IPS DF 6.9 (cell line): ENCODE results near the gene MYO1D.

Experiments
- DNase-seq: peaks from one replicate; pipeline ENCODE4 v3.0.0-alpha.2; 2013; ENCODE audit warnings: low read depth, low spot score
- H3K27ac ChIP-seq: one replicate; pipeline ENCODE4 v1.5.1; 2013; ENCODE audit warnings: low read length, control low read depth
- H3K27me3 ChIP-seq: 2 replicates; pipeline ENCODE4 v1.6.1; 2013; ENCODE audit warnings: mild to moderate bottlenecking, low read length; ENCODE audit not compliant: control insufficient read depth, insufficient read depth
- H3K36me3 ChIP-seq: 2 replicates; pipeline ENCODE4 v1.6.1; 2013; ENCODE audit warnings: low read length; ENCODE audit not compliant: control insufficient read depth, insufficient read depth
- H3K4me1 ChIP-seq: 2 replicates; pipeline ENCODE4 v1.6.1; 2013; ENCODE audit warnings: low read length; ENCODE audit not compliant: control insufficient read depth, insufficient read depth
- H3K4me3 ChIP-seq: 2 replicates; pipeline ENCODE4 v1.5.1; 2013; ENCODE audit warnings: mild to moderate bottlenecking, low read length
- H3K9me3 ChIP-seq: 2 replicates; pipeline ENCODE4 v1.6.1; 2013; ENCODE audit warnings: low read length, inconsistent platforms; ENCODE audit not compliant: control insufficient read depth, insufficient read depth
- WGBS: extraction: QIAGEN DNeasy Blood & Tissue Kit; methylation state at CpG from one replicate; pipeline ENCODE4 v1.1.7; 2013; ENCODE audit warnings: mixed read lengths, missing lambda C conversion rate; ENCODE audit not compliant: insufficient read length, insufficient coverage; 5-methylcytosine and 5-hydroxymethylcytosine counted together

MYO1D gene

DNA sequence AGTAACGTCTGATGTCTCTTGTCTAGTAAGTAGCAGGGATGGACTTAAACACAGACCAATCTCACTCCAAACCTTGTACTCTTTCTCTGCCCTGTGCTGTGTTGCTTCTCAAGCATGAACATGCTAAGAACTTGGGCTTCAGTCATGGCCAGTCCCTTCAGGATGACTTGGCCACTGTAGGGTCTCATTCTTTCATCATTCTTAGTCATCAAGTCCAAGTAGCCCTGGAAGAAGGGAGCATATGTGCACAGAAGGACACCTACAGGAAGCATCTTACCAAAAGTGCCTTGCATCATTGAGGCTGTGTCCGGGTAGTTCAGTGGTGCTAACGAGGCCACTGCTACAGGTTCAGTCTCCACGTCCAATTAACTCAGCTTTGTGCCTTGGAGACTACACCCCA lies 309.4 kb downstream of the MYO1D start:
- no peaks in the 10 kb centered on the region for H3K4me1 ChIP-seq
- H3K9me3 ChIP-seq = no peaks in the 10 kb centered on the region
- H3K27me3 ChIP-seq = no peaks in the 10 kb centered on the region
- no peak for DNase-seq
- WGBS = no CpG with 5 or more reads among the region's 4 CpGs
- H3K4me3 ChIP-seq = no peak overlapping the region
- no peaks in the 10 kb centered on the region for H3K36me3 ChIP-seq
- H3K27ac ChIP-seq = no peak overlapping the region

DNA sequence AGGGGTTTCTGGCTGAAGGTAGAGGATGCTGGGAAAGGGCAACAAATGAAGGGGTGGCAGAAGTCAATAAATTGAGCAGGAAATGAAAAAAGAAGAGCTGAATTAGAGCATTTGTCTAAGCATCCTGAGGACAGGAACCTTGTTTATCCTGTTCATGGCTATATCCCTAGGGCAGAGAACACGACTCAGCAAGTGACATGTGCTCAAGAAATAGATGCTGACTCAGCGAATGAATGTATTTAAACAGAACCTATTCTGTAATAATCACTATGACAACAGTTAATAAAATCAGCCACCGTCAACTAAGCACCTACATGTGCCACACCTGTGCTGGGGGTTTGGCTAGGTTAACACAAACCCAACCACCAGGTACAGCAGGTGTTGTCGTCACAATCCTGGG lies 309.8 kb downstream of the MYO1D start:
- no peaks in the 10 kb centered on the region for H3K9me3 ChIP-seq
- H3K4me1 ChIP-seq = no peaks in the 10 kb centered on the region
- no peak for DNase-seq
- WGBS = no CpG with 5 or more reads among the region's 4 CpGs
- no peaks in the 10 kb centered on the region for H3K27me3 ChIP-seq
- H3K4me3 ChIP-seq = no peak overlapping the region
- no peaks in the 10 kb centered on the region for H3K36me3 ChIP-seq
- H3K27ac ChIP-seq = no peak overlapping the region

DNA sequence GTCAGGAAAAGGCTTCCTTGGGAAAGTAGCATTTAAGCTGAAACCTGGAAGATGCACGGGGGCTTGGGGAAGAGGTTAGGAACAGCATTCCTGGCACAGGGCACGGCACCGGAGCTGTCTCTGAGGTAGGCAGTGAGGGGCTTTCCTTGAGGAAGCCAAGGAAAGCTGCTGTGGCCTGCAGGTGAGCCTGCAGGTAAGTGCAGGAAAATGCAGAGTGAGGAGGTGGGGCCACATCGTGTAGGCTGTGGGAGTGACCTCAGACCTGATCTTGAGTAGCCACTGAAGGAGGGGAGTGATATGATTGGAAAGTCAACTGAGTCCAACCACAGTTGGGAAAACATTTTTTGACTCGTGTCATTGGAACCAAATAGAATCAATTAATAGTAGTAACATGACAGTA lies 310.6 kb downstream of the MYO1D start:
- H3K9me3 ChIP-seq = no peaks in the 10 kb centered on the region
- H3K27me3 ChIP-seq = no peaks in the 10 kb centered on the region
- no peaks in the 10 kb centered on the region for H3K4me1 ChIP-seq
- H3K4me3 ChIP-seq = no peak overlapping the region
- no peak overlapping the region for H3K27ac ChIP-seq
- no peaks in the 10 kb centered on the region for H3K36me3 ChIP-seq
- WGBS = no CpG with 5 or more reads among the region's 5 CpGs
- no peak for DNase-seq

DNA sequence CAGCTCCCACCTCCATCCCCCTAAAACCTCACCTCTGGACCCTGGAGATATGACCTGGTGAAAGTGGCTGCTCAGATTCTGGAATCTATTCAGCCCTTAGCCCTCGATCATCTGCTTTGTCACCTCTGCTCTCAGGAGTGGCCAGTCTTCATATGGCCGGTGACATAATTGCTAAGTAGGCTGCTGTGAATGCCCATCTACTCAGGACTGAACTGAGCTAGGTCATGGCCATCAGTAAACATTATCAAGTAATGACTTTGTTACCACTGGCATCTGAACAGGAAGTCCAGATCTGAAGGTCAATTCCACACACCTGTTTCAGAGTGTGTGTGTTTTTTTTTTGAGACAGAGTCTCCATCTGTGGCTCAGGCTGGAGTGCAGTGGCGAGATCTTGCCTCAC lies 311.5 kb downstream of the MYO1D start:
- Histone ChIP-seq H3K36me3 (no peaks in the 10 kb centered on the region), H3K27me3 (no peaks in the 10 kb centered on the region), H3K27ac (no peak overlapping the region), H3K4me3 (no peak overlapping the region), H3K9me3 (no peaks in the 10 kb centered on the region), H3K4me1 (no peaks in the 10 kb centered on the region)
- no peak for DNase-seq
- WGBS = no CpG with 5 or more reads among the region's 3 CpGs

DNA sequence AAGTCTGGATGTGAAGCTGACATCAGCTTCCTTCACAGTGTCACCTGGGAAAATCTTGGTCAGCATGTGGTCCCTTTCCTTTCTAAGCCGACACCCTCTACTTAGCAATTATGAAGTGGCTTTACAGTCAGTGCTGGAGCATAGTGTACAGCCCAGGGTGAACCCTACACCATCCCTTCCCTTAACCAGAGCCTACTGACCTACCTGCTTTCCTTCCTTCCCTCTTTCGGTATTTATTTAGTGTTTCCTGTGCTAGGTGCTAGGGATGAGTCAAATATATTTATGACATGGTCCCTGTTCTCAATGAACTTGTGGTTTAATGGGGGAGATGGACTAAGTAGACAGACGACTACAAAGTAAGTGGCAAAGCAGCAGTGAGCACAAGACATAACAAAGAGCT lies 312.6 kb downstream of the MYO1D start:
- Histone ChIP-seq H3K9me3 (no peaks in the 10 kb centered on the region), H3K27me3 (no peaks in the 10 kb centered on the region), H3K27ac (no peak overlapping the region), H3K4me3 (no peak overlapping the region), H3K4me1 (no peaks in the 10 kb centered on the region), H3K36me3 (no peaks in the 10 kb centered on the region)
- DNase-seq = no peak
- WGBS = no CpG with 5 or more reads among the region's 3 CpGs

DNA sequence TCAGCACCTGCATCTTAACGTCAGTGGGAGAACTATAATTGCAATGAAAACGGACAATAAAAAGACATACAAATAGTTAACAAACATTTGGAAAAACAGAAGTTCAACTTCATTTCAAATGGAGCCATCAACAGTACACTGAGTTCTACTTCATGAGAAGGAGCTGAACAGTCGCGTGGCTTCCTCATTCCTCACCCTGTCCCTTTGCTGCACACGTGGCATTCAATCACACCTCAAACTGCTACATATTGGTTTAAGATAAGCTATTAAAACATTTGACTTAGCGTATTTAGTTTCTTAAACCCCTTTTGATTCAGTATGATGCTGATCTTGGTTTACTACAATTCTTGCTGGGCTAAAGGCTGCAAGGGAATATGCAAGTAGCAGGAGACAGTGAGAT lies 313.3 kb downstream of the MYO1D start:
- no peak for DNase-seq
- Histone ChIP-seq H3K4me3 (no peak overlapping the region), H3K36me3 (no peaks in the 10 kb centered on the region), H3K27me3 (no peaks in the 10 kb centered on the region), H3K4me1 (no peaks in the 10 kb centered on the region), H3K27ac (no peak overlapping the region), H3K9me3 (no peaks in the 10 kb centered on the region)
- WGBS = no CpG with 5 or more reads among the region's 6 CpGs

DNA sequence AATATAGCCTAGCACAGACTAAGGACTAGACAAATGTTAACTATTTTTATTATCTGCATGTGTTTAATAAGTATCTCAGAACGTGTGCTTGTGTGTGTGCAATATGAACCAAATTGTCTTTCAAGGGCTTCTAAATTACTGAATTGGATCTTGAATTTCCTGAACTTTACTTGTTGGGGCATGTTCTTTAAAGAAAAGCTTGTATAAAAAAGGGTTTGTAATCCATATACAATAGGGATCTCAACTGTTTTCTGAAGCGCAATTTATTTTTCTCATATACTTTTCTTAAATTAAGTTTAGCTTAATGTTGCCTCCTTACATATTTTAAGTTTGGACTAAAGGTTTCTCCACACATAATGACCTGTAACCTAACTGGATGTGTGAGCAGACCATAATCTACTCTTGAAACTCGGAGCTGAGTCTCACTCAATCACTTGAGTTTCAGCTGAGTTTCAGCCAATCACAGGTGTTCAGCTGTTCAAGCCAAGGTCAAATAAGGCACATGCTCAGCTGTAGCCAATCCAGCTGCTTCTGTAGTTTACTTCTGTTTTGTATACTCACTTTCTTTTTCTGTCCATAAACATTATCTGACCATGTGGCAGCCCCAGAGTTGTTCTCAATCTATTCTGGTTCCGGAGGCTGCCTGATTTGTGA lies 317.8 kb downstream of the MYO1D start:
- Histone ChIP-seq H3K27ac (no peak overlapping the region), H3K4me3 (no peak overlapping the region), H3K4me1 (no peaks in the 10 kb centered on the region), H3K36me3 (no peaks in the 10 kb centered on the region), H3K9me3 (no peaks in the 10 kb centered on the region), H3K27me3 (no peaks in the 10 kb centered on the region)
- no peak for DNase-seq
- WGBS = no CpG with 5 or more reads among the region's 4 CpGs

DNA sequence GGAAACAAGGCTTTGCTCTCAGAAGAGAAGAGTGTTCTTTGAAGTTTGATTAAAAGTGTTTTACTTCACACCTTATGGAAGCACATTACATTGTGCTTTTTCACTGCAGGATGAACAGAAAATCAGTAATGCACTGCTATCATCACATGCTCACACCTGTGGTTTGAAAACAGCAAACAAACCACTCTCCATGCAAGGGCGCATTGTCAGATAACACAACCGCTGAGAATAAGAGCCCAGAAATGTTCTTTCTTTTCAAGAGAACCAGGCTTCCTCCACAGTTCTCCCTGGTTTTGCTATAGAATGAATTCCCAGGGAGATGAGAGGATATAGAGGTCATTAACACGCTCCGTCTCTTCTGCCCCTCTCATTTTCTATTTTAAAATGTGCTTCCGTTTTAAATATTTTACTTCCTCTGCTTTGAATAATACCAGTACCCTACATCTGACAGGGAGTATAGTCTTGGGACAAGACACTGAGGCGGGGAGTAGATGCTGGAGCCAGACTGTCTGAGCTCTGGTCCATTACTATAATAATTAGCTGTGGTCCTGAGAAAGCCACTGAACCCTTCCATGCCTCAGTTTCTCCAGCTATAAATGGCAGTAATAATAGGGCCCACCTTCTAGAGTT lies 318.5 kb downstream of the MYO1D start:
- WGBS = no CpG with 5 or more reads among the region's 6 CpGs
- Histone ChIP-seq H3K27ac (no peak overlapping the region), H3K4me3 (no peak overlapping the region)

DNA sequence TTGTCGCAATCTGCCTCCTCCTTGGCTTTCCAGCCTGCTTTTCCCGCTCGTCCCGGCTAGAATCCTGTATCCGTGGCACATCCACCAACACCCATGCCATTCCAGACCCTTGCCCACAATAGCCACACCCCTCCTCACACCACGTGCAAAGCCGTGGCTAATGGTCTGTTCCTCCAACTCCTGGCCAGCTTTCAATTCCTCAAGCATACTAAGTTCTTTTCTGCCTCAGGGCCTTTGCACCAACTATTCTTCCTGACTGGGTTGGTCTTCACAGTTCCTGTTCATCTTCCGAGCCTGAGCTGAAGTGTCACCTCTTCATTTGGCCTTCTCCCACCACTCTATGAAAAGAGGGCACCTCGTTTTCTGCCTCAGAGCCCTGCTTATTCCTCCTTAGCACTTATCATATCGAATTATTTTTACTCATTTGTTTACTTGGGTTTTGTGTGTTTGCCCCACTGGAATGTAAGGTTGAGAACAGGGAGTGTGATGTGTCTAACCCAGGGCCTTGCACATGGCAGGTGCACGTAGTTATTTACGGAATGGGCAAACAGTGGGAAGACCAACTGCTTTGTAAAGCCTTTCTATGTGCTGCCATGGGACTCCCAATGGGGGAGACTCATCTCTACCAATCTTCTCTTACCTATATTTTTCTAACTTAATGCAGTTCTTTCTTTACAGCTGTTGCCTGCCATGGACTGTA lies 321.2 kb downstream of the MYO1D start:
- Histone ChIP-seq H3K9me3 (no peaks in the 10 kb centered on the region), H3K27me3 (no peaks in the 10 kb centered on the region), H3K4me3 (no peak overlapping the region), H3K36me3 (no peaks in the 10 kb centered on the region), H3K4me1 (no peaks in the 10 kb centered on the region), H3K27ac (no peak overlapping the region)
- no CpG with 5 or more reads among the region's 12 CpGs for WGBS
- no peak for DNase-seq

More for the DNA sequence above, 318.5 kb downstream of the MYO1D start:
- Histone ChIP-seq H3K36me3 (no peaks in the 10 kb centered on the region), H3K9me3 (no peaks in the 10 kb centered on the region), H3K27me3 (no peaks in the 10 kb centered on the region), H3K4me1 (no peaks in the 10 kb centered on the region)
- no peak for DNase-seq

DNA sequence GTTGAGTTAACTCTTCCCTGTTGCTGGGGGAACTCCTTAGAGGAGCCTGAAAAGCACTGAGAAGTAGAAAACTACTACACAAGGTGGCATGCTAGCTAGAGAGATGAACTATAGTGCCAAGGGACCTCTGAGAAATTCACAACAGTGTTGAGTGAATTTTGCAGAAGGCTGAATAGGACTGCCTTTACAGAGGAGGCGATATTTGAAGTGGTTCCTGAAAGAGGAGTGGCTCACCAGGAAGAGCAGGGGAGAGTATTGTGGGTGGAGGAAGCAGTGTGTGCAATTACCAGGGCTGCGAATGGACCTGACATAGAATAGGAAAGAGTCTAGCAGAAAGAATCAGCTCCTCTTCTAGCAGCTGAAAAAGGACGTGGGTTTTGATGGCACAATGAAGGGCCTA lies 323.8 kb downstream of the MYO1D start:
- H3K4me3 ChIP-seq = no peak overlapping the region
- WGBS = no CpG with 5 or more reads among the region's 3 CpGs
- no peak for DNase-seq
- H3K27me3 ChIP-seq = no peaks in the 10 kb centered on the region
- no peaks in the 10 kb centered on the region for H3K4me1 ChIP-seq
- no peak overlapping the region for H3K27ac ChIP-seq
- H3K36me3 ChIP-seq = no peaks in the 10 kb centered on the region
- no peaks in the 10 kb centered on the region for H3K9me3 ChIP-seq

DNA sequence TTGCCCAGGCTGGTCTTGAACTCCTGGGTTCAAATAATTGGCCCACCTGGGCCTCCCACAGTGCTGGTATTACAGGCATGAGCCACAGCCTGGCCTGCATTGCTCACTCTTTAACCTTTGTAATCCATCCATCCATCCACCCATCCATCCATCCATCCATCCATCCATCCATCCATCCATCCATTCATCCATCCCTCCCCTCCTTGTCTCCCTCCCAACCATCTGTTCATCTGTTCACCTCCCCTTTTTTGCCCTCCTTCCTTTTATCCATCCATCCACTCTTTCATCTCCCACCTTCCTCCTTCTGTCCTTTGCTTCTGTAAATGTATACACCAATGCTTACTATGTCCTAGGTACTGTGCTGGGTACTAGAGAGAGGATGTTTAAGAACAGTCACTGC lies 324.6 kb downstream of the MYO1D start:
- Histone ChIP-seq H3K4me1 (no peaks in the 10 kb centered on the region), H3K4me3 (no peak overlapping the region), H3K27ac (no peak overlapping the region), H3K9me3 (no peaks in the 10 kb centered on the region), H3K27me3 (no peaks in the 10 kb centered on the region), H3K36me3 (no peaks in the 10 kb centered on the region)
- no peak for DNase-seq
